Measurements from ENCODE around the gene MAPK1.
"Not testable (repeated sequence)": the region's sequence is repeated elsewhere in the genome, so short reads cannot be mapped to it uniquely, and the experiment has no call there.

Gene MAPK1

DNA sequence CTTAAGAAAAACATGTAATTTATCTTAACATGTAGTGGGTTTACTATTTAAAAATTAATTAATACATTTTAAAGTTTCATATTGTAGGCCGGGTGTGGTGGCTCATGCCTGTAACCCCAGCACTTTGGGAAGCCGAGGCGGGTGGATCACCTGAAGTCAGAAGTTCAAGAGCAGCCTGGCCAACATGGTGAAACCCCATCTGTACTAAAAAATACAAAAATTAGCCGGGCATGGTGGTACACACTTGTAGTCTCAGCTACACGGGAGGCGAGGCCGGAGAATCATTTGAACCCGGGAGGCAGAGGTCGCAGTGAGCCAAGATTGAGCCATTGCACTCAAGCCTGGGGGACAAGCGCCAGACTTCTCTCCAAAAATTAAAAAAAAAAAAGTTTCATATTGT, 73.7 kb downstream of the MAPK1 start:
- not testable (repeated sequence) for DNase-seq (ENCODE audit: low read depth in 2 of 3, low spot score in 2 of 3)

- DNase-seq (ENCODE audit: low read depth in 2 of 3, low spot score in 2 of 3) = peak in 2 of 3 experiments; percentile 11 to 31
Measured at GRCh38 chr22:21791635-21792625, 75.5 kb downstream of the MAPK1 start.

- not testable (repeated sequence) for DNase-seq (ENCODE audit: low read depth in 2 of 3, low spot score in 2 of 3)
Measured at GRCh38 chr22:21790849-21791610, 76.4 kb downstream of the MAPK1 start.

DNA sequence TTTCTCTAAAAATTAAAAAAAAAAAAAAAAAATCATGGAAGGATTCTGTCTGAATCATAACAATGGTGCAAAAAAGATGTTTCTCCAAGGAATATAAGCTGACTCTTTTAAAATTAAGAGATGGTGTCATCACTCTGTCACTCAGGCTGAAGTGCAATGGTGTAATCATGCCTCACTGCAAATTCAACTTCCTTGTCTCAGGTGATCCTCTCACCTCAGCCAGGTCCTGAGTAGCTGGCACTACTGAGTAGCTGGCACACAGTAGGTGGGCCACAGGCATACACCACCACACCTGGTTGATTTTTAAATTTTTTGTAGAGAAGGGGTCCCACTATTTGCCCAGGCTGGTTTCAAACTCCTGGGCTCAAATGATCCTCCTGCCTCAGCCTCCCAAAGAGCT, 77.1 kb downstream of the MAPK1 start:
- no peak for DNase-seq (ENCODE audit: low read depth in 2 of 3, low spot score in 2 of 3)

DNA sequence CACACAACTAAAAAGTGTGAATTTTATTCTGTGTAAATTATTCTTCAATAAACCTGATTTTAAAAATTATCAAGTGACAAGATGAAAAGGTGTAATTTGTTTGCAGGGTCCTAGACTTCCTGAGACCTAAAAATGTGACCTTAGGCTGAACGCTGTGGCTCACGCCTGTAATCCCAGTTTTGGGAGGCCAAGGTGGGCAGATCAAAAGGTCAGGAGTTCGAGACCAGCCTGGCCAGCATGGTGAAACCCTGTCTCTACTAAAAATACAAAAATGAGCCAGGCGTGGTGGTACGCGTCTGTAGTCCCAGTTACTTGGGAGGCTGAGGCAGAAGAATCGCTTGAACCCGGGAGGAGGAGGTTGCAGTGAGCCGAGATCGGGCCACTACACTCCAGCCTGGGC, 79.9 kb downstream of the MAPK1 start:
- not testable (repeated sequence) for DNase-seq (ENCODE audit: low read depth in 2 of 3, low spot score in 2 of 3)

GRCh38 chr22:21780259-21780658, 87.2 kb downstream of the MAPK1 start:
- no peak for DNase-seq (ENCODE audit: low read depth in 2 of 3, low spot score in 2 of 3)

DNA sequence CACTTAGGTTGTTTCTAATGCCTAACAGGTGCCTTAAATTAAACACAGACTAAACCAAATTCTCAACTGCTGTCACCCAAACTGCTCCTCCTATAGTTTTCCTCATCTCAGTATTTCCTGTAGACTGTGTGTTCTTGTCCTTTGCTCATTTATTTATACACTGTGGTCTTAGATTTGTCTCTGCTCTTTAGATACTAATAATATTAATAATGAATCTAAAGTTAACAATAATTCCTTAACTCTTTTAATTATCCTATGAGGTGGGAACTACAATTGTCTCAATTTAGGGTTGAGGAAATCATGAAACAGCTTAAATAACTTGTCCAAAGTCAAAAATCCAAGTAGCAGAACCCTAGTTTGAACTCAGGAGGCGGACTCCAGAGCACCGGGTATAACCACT, 88.0 kb downstream of the MAPK1 start:
- DNase-seq (ENCODE audit: low read depth in 2 of 3, low spot score in 2 of 3) = no peak

GRCh38 chr22:21778705-21779363, 88.6 kb downstream of the MAPK1 start:
- no peak for DNase-seq (ENCODE audit: low read depth in 2 of 3, low spot score in 2 of 3)

GRCh38 chr22:21771631-21771976, 95.8 kb downstream of the MAPK1 start:
- no peak for DNase-seq (ENCODE audit: low read depth in 2 of 3, low spot score in 2 of 3)

GRCh38 chr22:21768435-21768834, 99.0 kb downstream of the MAPK1 start:
- DNase-seq (ENCODE audit: low read depth in 2 of 3, low spot score in 2 of 3) = no peak

DNA sequence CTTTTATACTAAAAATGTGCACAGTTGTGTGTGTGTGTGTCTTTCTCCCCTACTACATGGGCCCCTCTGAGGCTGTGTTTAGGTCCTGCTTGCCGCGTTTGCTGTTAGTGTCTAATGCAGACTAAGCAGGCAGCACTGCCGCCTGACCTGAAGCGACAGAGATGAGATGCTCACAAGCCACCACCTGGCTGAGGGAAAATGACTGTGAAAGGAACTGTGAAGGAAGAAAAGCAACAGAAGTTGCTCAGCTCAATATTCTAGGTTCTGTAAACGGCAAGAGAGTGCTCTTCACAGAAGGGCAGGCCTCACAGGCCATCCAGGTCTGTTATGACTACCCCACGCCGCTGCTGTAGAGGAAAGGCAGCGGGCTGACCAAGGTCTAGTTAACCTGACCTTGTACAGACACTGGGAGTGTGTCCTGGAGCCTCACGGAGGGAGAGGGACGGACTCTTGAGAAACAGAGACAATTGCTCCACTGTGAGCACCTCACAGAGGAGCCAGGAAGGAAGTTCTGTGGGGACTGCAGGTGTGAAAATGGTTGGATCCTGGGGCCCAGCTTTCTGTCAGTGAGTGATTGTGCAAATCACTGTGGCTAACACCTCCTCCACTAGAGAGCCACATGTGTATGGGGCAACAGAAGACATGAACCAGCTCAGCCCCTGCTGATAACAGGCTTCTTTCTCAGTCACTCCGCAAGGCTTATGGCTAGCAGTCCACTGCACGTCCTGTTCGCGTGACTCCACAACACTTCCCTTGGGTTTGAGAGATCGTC, 100.6 kb downstream of the MAPK1 start:
- DNase-seq (ENCODE audit: low read depth in 2 of 3, low spot score in 2 of 3) = peak; percentile 41 to 58 (median 43)

DNA sequence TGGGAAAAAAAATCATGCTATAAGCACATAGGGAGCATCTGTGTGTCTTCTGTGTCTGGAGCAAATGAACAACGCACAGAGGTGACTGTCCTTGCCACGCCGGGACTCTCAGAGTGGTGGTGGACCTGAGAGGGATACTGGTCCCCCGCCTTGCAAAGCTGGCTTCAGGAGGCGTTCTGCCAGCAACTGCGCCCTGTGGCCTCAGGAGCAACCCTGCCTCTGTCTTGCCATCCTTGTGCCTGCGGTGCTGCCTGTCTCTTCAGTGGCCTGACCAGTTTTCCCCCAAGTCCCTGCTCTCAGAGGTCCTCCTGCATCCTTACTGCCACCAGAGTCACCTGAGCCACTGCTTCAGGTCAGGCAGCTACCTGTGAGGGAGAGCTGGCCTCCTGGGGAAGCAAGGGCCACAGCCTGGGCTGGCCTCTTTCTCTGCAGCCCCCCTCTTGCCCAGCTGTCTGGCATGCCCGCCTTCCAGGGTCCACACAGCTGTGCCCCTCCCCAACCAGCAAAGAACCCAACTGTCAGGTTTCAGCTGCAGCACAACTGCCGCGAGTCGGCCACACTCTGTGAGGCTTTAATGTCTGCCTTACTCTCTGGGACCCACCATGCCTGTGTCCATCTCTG, 101.4 kb downstream of the MAPK1 start:
- DNase-seq (ENCODE audit: low read depth in 2 of 3, low spot score in 2 of 3) = no peak

DNA sequence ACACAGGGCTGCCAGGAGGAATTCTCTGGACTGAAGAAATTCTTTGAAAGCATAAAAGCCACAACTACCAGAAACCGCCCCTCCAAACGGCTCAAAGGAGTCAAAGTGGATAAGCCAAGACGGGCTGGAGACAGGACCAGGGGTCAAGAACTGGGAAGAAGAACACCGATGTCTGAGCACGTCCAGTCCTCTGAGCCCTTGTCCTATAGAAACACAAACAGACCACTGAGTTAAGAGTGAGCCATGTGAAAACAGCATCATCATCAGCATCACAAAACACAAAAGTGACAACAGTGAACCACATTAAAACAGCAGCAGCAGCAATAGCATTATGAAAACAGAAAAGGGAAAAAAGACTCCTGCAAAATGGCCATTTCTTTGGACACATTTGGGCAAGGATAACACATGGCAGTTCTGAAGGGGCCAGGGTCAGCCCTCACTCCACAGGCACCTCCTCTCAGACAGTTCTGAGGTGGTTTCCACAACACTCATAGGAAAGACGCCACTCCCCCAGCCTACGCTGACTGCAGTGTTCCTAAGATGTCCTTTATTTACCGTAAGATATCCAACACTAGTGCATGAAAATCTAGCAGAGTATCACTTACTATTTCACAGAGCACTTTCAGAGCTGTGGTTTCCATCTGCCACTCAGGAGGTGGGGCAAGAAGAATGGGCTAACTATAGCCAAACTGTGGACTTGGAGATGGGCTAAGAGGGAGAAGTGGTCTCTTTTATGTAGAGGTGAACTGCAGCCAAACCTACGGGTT, 103.2 kb downstream of the MAPK1 start:
- no peak for DNase-seq (ENCODE audit: low read depth in 2 of 3, low spot score in 2 of 3)

DNA sequence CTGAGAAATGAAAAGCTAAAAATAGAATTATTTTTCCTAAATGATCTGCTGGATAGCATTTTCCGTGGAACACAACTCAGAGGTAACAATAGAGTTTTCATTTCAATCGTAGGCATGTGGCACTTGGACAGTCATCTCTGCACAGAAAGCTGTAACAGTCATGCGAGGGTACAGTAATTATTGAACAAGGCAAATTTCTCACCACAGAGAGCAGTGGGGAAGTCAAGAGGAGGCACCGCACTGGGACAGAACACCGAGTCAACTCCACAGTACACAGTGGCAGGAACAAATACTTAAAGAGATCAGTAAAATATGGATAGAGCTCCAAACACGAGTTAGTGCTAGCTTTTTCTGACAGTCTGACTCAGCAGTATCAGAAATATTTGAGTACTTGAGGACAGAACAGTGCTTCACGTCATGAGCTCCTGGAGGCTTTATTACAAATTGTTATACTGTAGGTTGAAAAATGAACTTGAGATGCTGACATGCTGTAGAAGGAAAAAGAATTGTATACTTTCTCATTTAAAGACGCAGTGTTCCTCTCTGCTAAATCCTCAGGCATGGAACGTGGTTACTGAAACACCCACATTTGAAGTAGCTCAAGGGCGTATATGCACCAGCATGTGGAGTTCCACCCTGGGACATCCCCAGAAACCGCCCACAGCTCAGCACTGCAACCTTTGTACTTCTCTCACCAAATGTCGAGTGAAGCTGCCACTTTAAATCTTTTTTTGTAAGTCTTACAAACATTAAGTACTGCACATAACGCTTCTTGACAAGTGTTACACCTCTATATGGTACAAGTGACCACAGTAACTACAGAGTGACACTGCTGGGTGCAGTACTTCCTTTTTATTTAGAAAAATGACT, 104.5 kb downstream of the MAPK1 start:
- peak in 1 of 3 experiments; percentile 30 for DNase-seq (ENCODE audit: low read depth in 2 of 3, low spot score in 2 of 3)

DNA sequence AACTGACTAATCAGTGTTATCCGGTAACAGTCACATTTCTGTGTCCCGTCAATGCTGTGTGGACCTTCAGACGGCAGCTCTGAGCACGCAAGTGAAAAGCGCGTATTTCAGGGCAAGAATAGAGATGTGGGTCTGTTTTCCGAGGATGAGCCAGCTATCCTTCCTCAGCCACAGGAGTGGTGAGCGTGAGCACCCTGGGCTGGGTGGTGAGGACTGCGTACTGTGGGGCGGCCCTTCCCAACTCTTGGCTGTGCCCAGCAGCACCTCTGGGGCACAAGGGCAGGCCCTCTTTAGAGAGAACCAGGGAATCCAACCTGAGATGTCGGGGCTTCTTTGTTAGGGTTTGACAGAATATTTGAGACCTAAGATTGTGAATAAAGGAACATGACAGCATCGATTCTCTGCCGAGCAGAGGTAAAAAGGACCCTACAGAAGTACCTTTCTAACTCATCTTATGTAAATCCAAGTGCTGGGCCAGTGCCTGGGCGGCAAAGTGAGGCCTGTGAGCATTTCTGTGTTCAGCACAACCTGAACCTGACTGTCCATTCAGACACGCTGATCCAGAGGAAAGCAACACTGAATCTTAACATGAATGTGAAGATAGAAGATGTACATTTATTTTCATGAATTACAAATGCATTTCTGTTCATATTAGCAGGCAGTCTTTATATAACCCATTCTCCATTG, 105.3 kb downstream of the MAPK1 start:
- DNase-seq (ENCODE audit: low read depth in 2 of 3, low spot score in 2 of 3) = no peak

GRCh38 chr22:21761086-21761485, 106.4 kb downstream of the MAPK1 start:
- no peak for DNase-seq (ENCODE audit: low read depth in 2 of 3, low spot score in 2 of 3)

GRCh38 chr22:21760640-21761039, 106.8 kb downstream of the MAPK1 start:
- DNase-seq (ENCODE audit: low read depth in 2 of 3, low spot score in 2 of 3) = no peak

Data from activated CD8-positive, alpha-beta memory T cell treated with anti-CD3 and anti-CD28 coated beads for 48 hours (primary cell).